Measurements from ENCODE around the gene GET4.
"Not testable (repeated sequence)": the region's sequence is repeated elsewhere in the genome, so short reads cannot be mapped to it uniquely, and the experiment has no call there.

Gene GET4

GRCh38 chr7:908591-909357 lies 32.4 kb downstream of the GET4 start:
- in situ Hi-C loops (cut with HindIII; ENCODE audit: low pct_ligation_motif_present, low sequenced_read_pairs); H3K27me3 ChIP-seq (replicated peaks); H3K36me3 ChIP-seq (replicated peaks); H3K27ac ChIP-seq; DNase-seq: not testable (repeated sequence)
- H3K4me3 ChIP-seq (ENCODE audit: low read depth, low read length): peak overlapping the region; percentile 12
- TF ChIP-seq, protein P1, sequence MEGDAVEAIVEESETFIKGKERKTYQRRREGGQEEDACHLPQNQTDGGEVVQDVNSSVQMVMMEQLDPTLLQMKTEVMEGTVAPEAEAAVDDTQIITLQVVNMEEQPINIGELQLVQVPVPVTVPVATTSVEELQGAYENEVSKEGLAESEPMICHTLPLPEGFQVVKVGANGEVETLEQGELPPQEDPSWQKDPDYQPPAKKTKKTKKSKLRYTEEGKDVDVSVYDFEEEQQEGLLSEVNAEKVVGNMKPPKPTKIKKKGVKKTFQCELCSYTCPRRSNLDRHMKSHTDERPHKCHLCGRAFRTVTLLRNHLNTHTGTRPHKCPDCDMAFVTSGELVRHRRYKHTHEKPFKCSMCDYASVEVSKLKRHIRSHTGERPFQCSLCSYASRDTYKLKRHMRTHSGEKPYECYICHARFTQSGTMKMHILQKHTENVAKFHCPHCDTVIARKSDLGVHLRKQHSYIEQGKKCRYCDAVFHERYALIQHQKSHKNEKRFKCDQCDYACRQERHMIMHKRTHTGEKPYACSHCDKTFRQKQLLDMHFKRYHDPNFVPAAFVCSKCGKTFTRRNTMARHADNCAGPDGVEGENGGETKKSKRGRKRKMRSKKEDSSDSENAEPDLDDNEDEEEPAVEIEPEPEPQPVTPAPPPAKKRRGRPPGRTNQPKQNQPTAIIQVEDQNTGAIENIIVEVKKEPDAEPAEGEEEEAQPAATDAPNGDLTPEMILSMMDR (IDR thresholded peaks at IDR 0.05; ENCODE audit: low read depth, low read length, missing control alignments): peak; percentile 74

DNA sequence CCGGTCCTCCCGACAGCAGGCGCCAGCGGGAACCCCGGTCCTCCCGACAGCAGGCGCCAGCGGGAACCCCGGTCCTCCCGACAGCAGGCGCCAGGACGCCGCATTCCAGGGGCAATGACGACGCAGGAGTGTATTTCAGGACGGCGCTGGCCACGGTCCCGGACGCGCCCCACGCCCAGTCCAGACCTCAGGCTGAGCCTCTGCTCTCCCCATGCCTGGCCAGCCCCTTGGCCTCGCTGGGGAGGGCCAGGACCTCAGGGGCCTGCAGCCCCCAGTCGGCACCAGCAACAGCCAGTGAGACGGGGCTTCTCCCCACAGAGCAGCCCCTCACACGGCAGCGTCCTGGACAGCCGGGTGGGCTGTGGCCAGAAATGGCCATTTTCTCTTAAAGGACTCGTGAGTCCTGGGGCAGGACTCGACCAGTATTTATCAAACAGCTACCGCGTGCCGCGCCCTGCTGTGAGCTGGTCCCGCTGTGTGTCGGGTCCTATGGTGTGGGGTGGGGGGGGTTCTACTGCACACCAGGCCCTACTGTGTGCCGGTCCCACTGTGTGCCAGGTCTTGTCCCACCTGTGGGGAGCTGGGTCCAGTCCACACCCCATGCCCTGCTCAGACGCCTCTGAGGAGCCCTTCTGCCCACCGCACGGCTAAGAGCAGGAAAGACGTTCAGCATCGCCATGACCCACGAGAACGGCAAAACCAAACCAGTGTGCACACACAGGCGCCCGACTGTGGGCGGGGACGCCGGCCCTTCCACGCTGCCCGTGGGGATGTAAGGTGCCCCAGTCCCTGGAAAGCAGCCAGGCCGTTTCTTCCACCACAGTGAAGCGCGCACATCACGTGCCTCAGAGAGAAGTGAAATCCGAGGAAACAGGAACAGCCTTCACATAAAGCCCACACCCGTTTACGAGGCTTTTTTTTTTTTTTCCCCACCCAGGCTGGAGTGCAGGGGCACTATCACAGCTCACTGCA lies 33.3 kb downstream of the GET4 start:
- TF ChIP-seq, protein P1 (IDR thresholded peaks at IDR 0.05; ENCODE audit: low read depth, low read length, missing control alignments): no peak
- Histone ChIP-seq H3K36me3 (replicated peaks) (no peaks in the 10 kb centered on the region), H3K27me3 (replicated peaks) (peaks cover 4% of the 10 kb centered on the region), H3K4me3 (ENCODE audit: low read depth, low read length) (no peak overlapping the region), H3K27ac (no peak overlapping the region)
- in situ Hi-C loops (cut with HindIII; ENCODE audit: low pct_ligation_motif_present, low sequenced_read_pairs): no loop called here
- no peak for DNase-seq

GRCh38 chr7:910441-910861 lies 34.1 kb downstream of the GET4 start:
- Histone ChIP-seq H3K27me3 (replicated peaks) (no peaks in the 10 kb centered on the region), H3K36me3 (replicated peaks) (no peaks in the 10 kb centered on the region), H3K4me3 (ENCODE audit: low read depth, low read length) (no peak overlapping the region), H3K27ac (no peak overlapping the region)
- TF ChIP-seq, protein P1 (IDR thresholded peaks at IDR 0.05; ENCODE audit: low read depth, low read length, missing control alignments): no peak
- in situ Hi-C loops (cut with HindIII; ENCODE audit: low pct_ligation_motif_present, low sequenced_read_pairs): no loop called here
- DNase-seq: no peak

- H3K36me3 ChIP-seq (replicated peaks): no peaks in the 10 kb centered on the region
- H3K27ac ChIP-seq: no peak overlapping the region
- DNase-seq: no peak
- H3K27me3 ChIP-seq (replicated peaks): no peaks in the 10 kb centered on the region
- no peak overlapping the region for H3K4me3 ChIP-seq (ENCODE audit: low read depth, low read length)
- TF ChIP-seq, protein P1 (IDR thresholded peaks at IDR 0.05; ENCODE audit: low read depth, low read length, missing control alignments): no peak
- in situ Hi-C loops (cut with HindIII; ENCODE audit: low pct_ligation_motif_present, low sequenced_read_pairs): no loop called here
Measured at GRCh38 chr7:910931-911431, 34.6 kb downstream of the GET4 start.

DNA sequence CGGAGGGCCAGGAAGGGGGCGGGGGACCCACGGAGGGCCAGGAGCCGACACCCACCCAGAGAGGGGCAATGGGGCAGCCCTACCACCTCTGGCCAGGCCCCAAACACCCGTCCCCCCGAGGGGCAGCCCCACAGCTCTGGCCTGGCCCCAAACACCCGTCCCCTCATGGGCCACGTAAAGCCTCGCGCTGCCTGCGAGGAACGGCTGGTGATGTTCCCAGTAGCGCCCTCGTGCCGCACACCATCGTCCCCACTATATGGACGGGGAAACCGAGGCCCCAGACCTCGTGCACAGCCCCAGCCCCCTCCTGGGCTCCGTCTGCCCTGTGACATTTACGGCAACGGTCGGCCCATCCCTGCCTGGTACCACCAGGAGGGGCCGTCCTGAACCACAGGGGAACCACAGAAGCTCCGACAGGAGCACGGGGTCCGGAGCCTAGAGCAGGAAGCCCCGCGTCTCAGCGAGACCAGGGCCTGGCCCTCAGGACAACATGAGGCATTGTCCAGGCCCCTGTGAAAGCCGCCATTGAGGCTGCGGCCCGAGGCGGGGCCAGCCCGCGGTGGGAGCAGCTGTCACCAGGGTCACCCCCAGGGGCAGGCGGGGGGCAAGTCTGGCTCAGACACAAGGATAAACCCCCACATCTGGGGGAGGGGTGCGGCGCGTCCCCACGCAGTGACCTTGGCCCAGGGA lies 35.6 kb downstream of the GET4 start:
- no peak for DNase-seq
- no peak overlapping the region for H3K4me3 ChIP-seq (ENCODE audit: low read depth, low read length)
- no peaks in the 10 kb centered on the region for H3K36me3 ChIP-seq (replicated peaks)
- TF ChIP-seq, protein P1 (IDR thresholded peaks at IDR 0.05; ENCODE audit: low read depth, low read length, missing control alignments): no peak
- H3K27me3 ChIP-seq (replicated peaks): no peaks in the 10 kb centered on the region
- in situ Hi-C loops (cut with HindIII; ENCODE audit: low pct_ligation_motif_present, low sequenced_read_pairs): no loop called here
- no peak overlapping the region for H3K27ac ChIP-seq

Measured in brain microvascular endothelial cell (primary cell).